NCI-H226 (cell line): ENCODE measurements around the gene CUL7.
"Not testable (repeated sequence)": the region's sequence is repeated elsewhere in the genome, so short reads cannot be mapped to it uniquely, and the experiment has no call there.

Experiments used
- DNase-seq: peaks from one replicate; pipeline ENCODE4 v3.0.0-alpha.2; 2015

Gene CUL7

DNA sequence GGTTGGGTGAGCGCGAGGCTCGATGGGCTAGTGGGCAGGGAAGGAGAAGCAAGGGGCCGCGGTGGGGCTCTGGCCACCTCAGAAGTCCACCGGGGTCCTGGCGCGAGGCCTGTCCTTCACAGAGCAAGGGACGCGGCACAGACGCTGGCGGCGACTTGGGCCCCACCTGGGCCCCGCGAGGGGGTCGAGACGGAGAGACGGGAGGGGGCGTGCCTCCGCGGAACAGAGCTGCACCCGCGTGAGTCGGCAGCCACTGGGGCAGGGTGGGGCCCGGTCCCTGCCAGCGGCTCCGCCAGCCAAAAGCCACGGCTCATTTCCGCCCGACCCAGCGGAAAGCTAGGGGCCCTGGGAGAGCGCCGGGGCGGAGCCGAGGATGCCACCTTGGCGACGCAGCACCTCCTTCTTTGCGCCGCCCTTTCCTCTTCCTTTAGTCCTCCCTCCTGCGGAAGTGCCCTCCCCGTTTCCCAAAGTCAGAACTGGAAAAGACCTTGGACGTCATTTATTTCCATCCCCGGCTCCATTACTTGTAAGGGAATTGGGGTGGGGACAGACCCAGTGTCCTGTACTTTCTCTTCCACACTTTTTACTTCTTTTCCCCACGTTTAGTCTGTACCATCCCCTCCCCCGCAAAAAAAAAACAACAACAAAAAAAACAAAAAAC, at the start of gene CUL7:
Gene CUL7, minus strand, starts transcription at position 307 of the 661 bp plus-strand sequence. CDS start 1,063 bp downstream, outside the sequence.
- DNase-seq, result peak; percentile 95

- DNase-seq, result no peak
These were observed 47.8 kb upstream of the CUL7 start for GRCh38 chr6:43101497-43101896.

DNA sequence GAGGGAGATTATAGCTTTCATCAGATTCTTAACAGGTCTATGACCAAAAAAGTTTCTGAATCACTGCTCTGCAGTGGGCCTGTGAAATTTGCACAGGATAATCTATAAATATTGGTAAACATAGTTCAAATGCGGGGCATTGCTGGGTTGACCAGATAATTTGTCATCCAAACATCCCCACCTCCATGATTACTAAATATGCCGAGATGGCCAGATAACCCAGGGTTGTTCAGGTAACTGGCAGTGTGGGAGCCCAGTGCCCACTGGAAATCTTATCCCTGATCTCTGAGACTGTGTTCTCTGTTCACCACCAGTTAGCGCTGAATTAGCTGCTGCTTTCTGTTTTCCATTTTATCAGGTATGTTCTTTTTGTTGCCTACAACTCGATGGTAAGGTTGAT, 43.9 kb upstream of the CUL7 start:
- no peak for DNase-seq

GRCh38 chr6:43097098-43097489, 43.4 kb upstream of the CUL7 start:
- DNase-seq, result no peak

DNA sequence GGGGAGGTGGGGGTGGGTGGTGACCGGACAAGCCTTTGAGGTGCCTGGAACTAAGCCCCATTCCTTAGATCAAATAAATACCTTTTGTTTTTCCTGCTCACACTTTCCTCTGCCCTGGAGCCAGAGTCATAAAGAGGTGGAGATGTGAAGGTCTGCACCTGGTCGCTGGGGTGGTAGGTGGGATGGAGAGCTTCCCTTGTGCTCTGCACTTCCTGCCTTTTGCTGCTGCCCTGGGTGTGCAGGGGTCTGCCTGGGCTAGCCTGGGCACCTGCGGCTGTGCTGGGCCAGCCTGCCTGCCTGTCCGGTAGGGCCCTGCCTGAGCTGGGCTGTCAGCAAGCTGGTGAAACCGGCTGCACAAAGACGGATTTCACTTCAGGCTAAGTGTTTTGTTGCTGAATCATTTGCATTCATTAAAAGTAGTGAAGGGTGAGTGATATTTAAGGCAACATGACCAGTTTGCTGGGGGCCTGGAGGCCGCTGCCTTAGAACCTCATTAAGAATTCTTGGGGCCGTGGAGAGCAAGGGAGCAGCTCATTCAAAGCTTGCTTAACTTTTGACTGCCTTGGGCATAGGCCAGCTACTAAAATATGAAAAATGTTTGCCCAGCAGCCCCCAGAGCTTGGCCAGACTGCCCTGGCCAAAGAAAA, 42.9 kb upstream of the CUL7 start:
- DNase-seq, result peak; percentile 77

DNA sequence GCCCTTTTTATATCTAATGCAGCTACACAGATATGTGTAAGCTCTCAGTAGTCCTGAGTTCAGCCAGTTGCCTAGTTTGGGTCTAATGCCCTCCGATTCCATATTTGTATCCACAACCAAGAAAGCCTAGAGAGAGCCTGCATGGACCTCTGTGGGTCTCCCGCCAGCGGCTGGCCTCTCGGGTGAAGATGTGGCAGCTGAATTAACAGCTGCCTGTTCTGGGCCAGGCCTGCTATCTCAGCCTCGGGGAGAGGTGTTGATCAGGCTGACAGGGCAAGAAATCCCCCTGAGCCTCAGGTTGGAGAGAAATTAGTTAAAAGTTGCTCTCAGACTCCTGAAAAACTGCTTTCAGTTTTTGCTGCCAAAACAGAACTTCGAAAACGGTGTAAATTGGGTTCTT, 42.3 kb upstream of the CUL7 start:
- no peak for DNase-seq

DNA sequence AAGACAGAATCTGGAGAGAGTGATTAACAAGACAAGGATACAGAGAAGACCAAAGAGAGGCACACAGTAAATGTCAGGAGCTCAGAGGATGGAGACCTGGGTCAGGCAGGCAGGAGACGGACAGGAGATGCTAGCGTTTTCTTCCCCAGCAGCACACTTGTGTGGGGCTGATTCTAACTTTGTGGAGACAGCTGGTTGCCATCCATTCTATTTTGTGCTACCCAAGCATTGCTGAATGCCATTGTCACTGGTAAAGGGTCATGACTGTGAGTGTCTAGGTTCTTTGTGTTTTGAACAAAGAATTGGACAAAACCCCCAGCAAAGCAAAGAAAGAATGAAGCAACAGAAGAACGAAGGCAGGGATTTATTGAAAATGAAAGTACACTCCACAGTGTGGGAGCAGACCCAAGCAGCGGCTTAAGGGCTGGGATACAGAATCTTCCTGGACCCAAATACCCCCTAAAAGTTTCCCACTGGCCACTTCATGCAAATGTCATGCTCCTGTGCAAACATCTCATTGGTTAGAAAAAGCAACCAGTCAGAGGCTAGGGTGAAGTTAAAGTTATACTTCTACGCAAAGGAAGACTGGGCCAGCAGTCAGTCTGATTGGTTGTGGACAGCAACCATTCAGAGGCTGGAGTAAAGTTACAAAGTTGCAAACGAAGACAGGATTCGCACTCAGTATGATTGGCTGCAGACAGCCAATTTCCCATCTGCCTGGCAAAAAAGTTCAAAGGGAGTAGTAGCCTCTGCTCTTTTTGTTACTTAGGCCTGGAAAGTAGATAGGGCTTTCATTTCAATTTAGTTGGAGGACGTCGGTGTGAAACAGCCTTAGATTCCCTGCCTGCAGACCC, 40.0 kb upstream of the CUL7 start:
- DNase-seq, result no peak

GRCh38 chr6:43092635-43093034, 39.0 kb upstream of the CUL7 start:
- DNase-seq, result no peak

DNA sequence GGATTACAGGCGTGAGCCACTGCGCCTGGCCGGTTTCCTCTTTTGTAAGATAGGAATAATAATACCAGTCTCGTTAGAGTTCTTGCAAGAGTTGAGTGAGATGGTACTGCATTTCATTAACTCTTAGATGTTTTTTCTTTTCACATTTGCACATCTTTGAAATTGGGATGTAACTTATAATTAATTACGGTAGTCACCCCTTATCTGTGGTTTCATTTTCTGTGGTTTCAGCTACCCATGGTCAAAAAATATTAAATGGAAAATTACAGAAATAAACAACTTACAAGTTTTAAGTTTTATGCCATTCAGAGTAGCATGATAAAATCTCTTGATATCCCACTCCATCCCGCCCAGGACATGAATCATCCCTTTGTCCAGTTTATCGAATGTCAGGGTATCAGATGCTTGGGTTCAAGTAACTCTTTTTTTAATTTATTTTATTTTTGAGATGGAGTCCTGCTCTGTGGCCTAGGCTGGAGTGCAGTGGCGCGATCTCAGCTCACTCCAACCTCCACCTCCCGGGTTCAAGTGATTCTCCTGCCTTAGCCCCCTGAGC, 37.9 kb upstream of the CUL7 start:
- DNase-seq, result no peak

DNA sequence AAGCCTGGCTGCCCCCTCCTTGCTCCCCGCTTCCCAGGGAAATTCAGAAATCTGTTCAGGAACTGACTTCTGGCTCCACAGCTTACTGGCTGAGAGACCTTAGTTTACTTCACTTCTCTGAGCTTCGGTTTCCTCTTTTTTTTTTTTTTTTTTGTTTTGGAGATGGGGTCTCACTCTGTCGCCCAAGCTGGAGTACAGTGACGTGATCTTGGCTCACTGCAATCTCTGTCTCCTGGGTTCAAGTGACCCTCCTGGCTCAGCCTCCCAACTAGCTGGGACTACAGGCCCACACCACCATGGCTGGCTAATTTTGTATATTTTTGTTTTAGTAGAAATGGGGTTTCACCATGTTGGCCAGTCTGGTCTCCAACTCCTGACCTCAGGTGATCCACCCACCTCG, 37.4 kb upstream of the CUL7 start:
- no peak for DNase-seq

DNA sequence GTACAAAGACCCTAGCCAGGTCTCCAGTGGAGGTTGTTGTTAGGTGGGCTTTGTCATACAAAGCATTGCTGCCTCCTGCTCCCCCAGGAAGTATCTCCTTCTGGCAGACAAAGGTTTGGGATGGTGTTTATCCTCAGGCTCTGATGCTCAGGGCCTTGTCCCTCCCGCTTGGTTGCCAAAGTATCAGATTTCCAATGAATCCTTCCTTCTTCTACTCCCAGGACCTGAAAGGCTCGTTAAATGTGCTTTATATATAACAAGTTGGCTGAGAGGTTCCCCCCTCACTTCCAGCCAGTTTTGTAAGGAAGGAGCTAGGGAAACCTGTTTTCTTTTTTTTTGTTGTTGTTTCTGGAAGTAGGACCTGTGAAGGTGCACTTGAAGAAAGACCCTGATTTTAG, 36.9 kb upstream of the CUL7 start:
- DNase-seq, result no peak

- no peak for DNase-seq
These were observed 36.4 kb upstream of the CUL7 start for GRCh38 chr6:43089874-43090558.

DNA sequence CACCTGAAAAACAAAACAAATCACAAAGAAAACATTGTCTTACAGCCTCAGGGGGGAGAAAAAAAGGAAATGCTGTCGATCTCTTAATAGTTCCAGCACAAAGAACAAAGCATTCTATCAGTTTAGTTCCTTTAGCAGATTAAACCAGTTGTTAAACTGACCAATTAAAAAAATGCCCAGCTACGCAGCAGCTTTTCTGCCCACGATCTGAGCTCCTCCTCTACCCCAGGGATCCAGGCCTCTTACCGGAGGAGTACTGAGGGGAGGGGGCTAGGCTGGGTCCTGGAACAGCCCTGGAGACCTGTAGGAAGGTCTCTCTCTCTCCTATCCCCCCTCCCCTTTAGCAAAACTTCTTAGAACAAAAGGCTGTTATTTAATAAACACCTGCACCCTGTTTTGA, 35.8 kb upstream of the CUL7 start:
- DNase-seq, result no peak

DNA sequence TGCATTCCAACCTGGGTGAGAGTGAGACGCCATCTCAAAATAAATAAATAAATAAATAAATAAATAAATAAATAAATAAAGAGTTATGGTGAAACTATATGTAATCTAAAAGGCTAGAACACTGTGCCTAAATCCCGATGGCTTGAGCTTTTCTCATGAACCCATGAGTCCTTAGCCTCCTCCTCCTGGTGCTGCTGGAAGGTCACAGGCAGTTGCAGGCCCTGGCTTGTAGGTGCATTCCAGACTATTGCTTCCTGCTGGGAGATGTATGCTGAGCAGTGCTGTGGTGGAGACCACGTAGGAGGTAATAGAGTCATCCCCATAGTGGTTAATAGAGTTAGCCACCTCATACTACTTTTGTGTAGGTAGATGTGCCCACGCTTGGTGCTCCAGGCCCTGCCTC, 35.0 kb upstream of the CUL7 start:
- DNase-seq, result no peak

- no peak for DNase-seq
These were observed 32.5 kb upstream of the CUL7 start for GRCh38 chr6:43086022-43086658.

DNA sequence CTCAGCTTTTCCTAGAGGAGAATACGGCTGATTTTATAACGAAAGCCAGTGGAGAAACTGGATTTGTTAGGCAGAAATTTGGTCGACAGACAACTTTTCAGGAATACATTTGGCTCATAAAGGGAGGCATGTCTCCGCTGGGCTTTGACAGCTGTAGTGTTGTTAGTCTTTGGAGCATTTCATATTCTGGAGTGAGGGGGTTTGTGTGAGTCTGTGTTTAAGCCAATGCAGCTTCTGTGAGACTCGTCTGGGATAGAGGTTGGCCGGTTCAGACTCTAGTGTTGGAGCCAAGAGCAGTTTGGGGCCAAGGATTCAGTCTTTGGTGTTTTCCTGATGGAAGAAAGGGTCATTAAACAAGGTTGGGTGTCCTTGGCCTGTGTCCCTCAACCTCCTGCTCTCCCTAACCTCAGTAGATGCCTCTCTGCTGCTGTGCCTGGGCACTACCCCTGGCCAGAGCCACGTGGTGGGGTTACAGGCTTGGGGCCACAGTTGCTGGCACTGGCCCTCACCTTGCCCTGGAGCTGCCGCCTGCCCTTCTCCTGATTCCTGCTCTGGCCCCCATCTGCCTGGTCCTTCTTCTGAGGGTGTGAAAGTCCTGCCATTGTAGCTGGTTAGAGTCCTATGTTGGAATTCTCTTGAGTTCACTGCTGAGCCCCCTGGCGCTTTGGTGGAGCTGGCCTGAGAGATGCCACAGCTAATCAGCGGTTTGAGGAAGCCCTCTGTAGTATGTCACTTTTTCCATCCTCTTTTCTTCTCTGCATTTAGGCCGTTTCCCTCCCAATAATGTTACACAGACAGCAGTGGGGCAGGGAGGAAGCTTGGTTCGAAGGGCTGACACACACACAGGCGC, 29.4 kb upstream of the CUL7 start:
- DNase-seq, result no peak

DNA sequence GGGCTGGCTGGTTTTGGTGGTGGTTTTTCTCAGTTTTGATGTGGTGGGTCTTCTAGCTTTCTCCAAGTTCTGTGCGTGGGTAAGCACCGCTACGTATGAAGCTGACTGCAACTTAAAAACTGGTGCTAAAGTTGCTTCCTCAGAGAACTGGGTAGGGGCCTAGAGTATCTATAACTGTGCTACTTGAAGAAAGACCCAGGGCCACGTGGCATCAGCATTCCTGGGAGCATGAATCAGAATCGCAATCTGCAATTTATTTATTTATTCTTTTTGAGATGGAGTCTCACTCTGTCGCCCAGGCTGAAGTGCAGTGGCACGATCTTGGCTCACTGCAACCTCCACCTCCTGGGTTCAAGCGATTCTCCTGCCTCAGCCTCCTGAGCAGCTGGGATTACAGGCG, 28.3 kb upstream of the CUL7 start:
- DNase-seq, result not testable (repeated sequence)

DNA sequence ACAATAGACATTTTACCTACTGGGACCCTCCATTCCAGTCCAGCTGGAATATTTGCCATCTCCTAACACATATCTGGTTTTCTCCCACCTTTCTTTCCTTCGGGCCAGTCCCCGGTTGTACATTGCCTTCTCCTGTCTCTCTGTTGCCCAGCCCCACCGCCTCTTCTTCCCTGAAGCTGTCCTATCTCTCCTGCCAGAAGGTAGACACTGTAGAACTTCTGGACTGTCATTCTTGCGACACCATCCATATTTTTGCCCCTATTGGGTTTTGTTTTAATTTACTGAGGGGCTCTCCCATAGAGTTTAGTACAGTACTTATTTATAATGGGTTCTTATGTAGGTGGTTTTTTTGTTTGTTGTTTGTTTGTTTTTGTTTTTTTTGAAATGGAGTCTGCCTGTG, 27.4 kb upstream of the CUL7 start:
- no peak for DNase-seq

DNA sequence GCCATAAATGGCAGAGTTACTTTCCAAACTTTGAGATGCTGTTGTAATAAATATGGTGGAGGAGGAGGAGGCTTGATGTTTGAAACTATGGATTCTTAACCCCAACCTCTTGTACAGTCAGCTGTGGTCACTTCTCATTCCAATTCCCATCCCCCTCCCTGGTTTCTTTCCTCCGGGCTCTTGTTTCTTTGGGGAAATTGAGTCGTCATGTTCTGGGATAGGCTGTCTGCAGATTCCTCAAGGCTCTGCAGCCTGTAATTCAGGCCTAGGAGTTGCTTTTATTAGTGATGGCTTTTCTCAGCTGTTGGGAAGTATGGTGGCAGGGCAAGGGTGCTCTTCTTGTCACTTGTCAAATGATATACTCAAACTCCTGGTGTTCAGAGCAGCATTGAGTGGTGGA, 25.0 kb upstream of the CUL7 start:
- DNase-seq, result no peak

- no peak for DNase-seq
These were observed 24.4 kb upstream of the CUL7 start for GRCh38 chr6:43077981-43078511.

DNA sequence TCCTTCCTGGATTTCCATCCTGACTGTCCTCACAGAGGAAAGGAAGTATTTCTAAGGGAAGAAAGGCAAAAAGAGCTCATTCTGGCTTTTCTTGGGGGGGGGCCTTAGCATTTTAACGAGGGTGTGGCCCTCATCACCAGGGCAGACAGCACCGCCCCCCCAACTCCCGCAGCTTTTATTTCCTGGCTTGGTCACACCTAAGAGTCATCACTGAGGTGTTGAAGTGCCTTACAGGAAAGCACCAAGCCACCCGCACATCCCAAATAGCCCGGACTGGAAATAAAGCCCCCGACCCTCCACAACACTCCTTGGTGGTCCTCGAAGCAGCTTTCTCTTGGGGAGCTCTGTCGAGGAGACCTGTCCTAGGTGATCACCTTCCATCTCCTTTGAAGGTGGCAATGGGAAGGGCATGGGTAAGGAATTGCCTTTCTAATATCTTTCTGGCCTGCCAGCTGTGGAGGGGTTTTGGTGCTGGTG, 23.7 kb upstream of the CUL7 start:
- DNase-seq, result no peak
